Activated CD8-positive, alpha-beta memory T cell treated with anti-CD3 and anti-CD28 coated beads, Interleukin-2, amount 50 U/mL, for 24 hours (primary cell): ENCODE results near the gene B3GNT3.
"Not testable (repeated sequence)": the region's sequence is repeated elsewhere in the genome, so short reads cannot be mapped to it uniquely, and the experiment has no call there.

Experiments used
- DNase-seq: peaks from one replicate; pipeline ENCODE4 v3.0.0-alpha.2; 2020; ENCODE audit errors: extremely low read depth

Gene B3GNT3

DNA sequence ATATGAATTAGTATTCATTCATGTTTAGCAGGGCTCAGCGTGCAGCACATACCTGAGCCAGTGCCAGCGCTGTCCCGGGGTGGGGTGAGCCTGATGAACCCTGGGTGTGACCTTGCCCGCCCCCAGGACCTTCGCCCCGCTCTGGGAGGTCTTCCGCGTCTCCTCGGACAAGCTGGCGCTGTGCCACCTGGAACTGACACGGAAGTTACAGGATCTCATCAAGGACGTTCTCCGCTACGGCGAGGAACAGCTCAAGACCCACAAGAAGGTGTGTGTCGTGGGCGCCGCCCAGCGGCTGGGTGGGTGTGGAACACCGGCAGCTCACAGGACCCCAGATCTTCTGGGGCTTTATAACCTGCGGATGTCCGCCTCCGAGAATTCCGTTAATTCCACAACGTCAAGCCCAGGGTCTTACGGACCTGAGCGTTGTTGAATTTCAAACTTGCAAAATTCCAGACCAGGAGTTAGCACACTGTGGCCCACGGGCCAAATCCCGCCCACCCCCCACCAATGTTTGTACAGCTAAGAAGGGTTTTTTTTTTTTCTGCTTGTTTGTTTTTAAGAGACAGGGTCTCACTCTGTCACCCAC is 28.3 kb upstream of the B3GNT3 start:
- DNase-seq, result no peak

- no peak for DNase-seq
These were observed 27.4 kb upstream of the B3GNT3 start for GRCh38 chr19:17767559-17767958.

- no peak for DNase-seq
These were observed 24.3 kb upstream of the B3GNT3 start for GRCh38 chr19:17770613-17771012.

GRCh38 chr19:17772172-17772571 is 22.8 kb upstream of the B3GNT3 start:
- no peak for DNase-seq

GRCh38 chr19:17775245-17775927 is 19.6 kb upstream of the B3GNT3 start:
- DNase-seq, result no peak

- DNase-seq, result no peak
These were observed 18.7 kb upstream of the B3GNT3 start for GRCh38 chr19:17775991-17776803.

DNA sequence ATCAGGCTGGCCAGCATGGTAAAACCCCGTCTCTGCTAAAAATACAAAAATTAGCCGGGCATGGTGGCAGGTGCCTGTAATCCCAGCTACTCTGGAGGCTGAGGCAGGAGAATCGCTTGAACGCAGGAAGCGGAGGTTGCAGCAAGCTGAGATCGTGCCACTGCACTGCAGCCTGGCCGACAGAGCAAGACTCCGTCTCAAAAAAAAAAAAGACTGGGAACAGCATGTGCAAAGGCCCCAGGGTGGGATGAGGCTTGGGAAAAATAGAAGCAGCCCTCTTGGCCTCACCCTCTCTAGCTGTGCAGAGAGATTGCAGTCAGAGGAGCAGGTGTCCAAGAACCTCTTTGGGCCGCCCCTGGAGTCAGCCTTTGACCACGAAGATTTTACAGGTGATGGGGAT is 17.1 kb upstream of the B3GNT3 start:
- DNase-seq, result not testable (repeated sequence)

DNA sequence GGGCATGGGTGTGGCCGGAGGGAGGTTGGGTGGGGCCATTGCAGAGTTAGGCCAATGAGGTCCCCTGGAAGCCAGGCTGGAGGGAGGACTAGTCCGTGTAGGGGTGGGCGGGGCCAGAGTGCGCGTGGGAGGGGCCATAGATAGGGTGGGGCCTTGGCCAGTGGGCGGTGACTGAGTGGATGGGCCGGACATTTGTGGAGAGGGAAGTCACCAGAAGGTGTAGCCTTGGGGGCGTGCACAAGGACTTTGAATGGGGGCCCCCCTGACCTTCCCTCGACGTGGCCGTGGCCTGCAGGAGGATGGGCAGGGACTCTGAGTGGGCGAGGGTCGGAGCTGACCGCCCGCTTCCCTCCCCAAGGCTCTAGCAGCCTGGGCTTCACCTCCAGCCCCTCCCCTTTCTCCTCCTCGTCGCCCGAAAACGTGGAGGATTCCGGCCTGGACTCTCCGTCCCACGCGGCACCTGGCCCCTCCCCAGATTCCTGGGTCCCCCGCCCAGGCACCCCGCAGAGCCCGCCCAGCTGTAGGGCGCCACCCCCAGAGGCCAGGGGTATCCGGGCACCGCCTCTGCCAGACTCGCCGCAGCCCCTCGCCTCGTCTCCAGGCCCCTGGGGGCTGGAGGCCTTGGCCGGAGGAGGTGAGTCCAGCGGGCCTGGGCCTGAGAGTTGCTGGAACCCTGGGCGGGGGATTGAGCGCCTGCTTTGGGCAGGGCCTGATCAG is 16.5 kb upstream of the B3GNT3 start:
- DNase-seq, result no peak

GRCh38 chr19:17778968-17779929 is 15.7 kb upstream of the B3GNT3 start:
- no peak for DNase-seq

DNA sequence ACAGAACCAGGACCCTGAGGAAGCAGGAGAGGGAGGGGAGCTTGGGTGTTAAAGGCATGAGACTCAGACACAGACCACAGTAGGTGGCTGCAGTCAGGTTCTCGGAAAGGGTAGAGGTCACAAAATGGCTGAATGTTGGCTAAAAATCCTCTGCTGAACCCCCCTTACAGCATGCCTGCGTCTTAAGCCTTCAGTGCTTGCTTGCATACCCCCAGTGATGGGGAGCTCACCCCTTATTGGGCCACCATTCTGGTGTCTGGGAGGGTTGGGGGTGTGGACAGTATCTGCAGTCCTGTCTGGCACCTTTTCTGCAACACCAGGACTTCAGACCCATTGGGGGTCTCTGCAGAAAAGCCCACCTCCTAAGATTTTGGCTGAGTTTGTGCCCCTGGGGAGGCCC is 14.2 kb upstream of the B3GNT3 start:
- DNase-seq, result no peak

DNA sequence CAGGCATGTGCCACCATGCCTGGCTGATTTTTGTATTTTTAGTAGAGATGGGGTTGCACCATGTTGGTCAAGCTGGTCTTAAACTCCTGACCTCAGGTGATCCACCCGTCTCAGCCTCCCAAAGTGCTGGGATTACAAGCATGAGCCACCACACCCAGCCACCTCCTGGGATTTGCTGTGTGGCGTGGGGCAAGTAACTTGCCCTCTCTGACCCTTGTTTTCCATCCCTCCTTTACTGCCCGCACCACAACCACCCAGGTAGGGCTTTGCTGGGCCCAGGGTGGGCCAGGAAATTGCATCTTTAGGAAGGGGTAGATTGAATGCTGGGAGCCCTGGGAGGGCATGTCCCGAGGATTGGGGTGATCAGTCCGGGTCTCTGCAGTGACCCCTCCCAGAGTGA is 11.2 kb upstream of the B3GNT3 start:
- not testable (repeated sequence) for DNase-seq

DNA sequence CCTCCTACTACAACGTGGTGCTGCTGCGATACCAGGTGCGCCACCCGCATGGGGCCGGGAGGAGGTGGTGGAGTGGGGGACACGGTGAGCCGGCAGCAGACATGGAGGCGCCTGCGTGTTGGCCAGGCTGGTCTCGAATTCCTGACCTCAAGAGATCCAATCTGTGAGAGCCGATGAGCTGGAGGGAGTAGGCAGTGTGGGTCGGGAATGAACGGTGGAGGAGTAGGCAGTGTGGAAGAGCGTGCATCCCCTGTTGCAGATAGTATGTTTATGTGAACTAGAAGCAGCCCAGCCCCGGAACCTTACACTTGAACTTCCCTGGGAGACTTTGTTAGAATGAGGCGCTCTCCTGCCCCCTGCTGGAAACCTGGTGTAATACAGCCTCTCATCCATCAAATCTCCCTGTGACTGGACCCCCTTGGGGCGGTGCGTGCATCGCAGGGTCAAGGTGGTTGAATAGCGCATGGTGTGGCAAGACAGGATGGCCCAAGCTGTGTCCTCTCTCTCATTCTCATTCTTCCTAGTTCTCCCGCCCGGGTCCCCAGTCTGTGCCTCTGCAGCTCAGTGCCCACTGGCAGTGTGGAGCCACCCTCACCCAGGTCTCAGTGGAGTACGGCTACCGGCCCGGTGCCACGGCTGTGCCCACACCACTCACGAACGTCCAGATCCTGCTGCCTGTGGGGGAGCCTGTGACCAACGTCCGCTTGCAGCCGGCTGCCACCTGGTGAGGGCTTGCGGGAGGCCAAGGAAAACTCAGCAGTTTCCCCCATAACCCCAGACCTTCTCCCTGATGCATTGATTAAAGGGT is 10.5 kb upstream of the B3GNT3 start:
- DNase-seq, result peak; percentile 52

DNA sequence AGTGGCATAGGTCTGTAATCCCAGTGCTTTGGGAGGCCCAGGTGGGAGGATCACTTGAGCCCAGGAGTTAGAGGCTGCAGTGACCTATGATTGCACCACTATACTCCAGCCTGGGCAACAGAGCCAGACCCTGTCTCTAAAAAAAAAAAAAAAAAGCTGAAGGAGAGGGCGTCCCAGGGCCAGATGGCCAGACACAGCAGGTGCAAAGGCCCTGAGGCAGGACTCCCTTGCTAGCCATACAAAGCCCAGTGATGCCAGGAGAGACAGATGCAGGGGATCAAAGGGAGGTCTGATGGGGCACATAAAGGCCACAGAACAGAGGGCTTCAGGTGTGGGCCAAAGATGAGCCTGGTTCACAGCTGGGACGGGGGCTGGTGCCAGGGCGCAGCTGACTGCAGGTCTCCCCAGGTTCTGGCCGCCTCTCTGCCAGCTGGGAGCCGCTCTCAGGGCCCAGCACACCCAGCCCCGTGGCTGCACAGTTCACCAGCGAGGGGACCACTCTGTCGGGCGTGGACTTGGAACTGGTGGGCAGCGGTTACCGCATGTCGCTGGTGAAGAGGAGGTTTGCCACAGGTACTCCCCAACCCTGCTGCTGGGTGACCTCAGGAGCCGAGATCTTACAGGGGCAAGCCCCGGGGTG is 7.5 kb upstream of the B3GNT3 start:
- DNase-seq, result no peak

GRCh38 chr19:17788632-17789031 is 6.3 kb upstream of the B3GNT3 start:
- DNase-seq, result no peak

GRCh38 chr19:17790059-17790780 is 4.7 kb upstream of the B3GNT3 start:
- no peak for DNase-seq

DNA sequence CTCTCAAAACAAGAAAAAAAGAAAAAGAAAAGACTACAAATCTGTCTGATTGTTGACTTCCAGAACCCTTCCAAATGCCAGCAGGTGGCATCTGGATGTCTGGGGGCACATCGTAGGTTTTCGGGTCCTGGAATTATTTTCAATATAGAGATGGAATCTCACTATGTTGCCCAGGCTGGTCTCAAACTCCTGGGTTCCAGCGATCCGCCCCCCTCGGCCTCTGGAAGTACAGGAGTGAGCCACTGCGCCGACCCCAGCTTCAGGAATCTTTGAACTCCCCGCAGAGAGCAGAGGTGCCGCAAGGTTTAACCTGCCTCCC is 567 bp upstream of the B3GNT3 start:
- no peak for DNase-seq

DNA sequence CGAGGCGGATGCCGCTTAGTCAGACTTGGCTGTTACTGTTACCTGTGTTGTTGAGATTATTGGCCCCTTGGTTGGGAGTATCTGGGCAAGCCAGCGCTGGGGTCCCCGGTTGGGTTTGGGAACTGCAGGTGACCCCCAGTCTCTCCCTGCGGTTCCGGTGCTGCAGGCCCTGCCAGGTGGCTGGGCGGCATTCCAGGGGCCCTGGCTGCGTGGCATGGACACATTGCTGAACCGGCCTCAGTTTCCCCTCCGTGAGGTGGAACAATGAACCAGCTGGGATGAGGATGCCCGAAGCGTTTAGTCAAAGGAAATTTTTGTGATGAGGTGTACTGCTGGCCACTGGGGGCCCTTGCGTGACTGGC is 538 bp downstream of the B3GNT3 start:
- DNase-seq, result no peak

GRCh38 chr19:17796013-17796837 is 1.3 kb downstream of the B3GNT3 start:
- DNase-seq, result no peak
